WTC11 (cell line): ENCODE results near the gene ATP5MC2. TPM values are rescaled to one million over a fixed set of nuclear protein-coding genes. Genes with fewer than 3 reads are reported as not detected.
A peak's percentile ranks its signal among the peaks of the same experiment; 100 is the strongest.

ENCODE experiments used
- ATAC-seq: fragments of 200-7000 bp; cut with Tn5 transposase; 2 replicates; pipeline ENCODE4 v1.10.0; 2021; ENCODE audit warnings: mild to moderate bottlenecking, moderate library complexity
- CTCF ChIA-PET: fragments of 300-600 bp; sonication (Branson Sonifier 250); formaldehyde crosslinking; loops from one replicate; lab custom pipeline; 2021; ENCODE audit warnings: antibody characterized with exemption; lab: Charles Lee
- POLR2A ChIA-PET: fragments of 350-600 bp; sonication (Branson Sonifier 250); formaldehyde crosslinking; loops from one replicate; lab custom pipeline; 2021; ENCODE audit warnings: antibody characterized with exemption; lab: Charles Lee
- DNase-seq: peaks from one replicate; pipeline ENCODE4 v3.0.0; 2021; ENCODE audit warnings: low spot score
- H3K27ac Mint-ChIP-seq: 2 replicates; pipeline ENCODE4 v1.8.0; 2021; ENCODE audit warnings: mixed read lengths
- H3K27me3 Mint-ChIP-seq: 2 replicates; pipeline ENCODE4 v1.8.0; 2021; ENCODE audit warnings: low read depth, mild to moderate bottlenecking, moderate library complexity, mixed read lengths
- H3K36me3 Mint-ChIP-seq: 2 replicates; pipeline ENCODE4 v1.8.0; 2021; ENCODE audit warnings: mixed read lengths
- H3K4me1 Mint-ChIP-seq: 2 replicates; pipeline ENCODE4 v1.8.0; 2022; ENCODE audit warnings: mixed read lengths
- H3K4me3 Mint-ChIP-seq: 2 replicates; pipeline ENCODE4 v1.8.0; 2021; ENCODE audit warnings: mild to moderate bottlenecking, moderate library complexity, mixed read lengths
- H3K9me3 Mint-ChIP-seq: 2 replicates; pipeline ENCODE4 v1.8.0; 2021; ENCODE audit warnings: mixed read lengths
- AFF4 ChIP-seq: sonication (generic); formaldehyde crosslinking; IDR thresholded peaks from 2 replicates; pipeline ENCODE4 v1.8.1; 2023; ENCODE audit warnings: mild to moderate bottlenecking, missing genetic modification reagents, borderline replicate concordance
- ATF2 ChIP-seq: sonication (generic); formaldehyde crosslinking; IDR thresholded peaks from 2 replicates; pipeline ENCODE4 v1.8.1; 2022; ENCODE audit warnings: low read depth, missing genetic modification reagents, borderline replicate concordance
- CBFB ChIP-seq: sonication (generic); formaldehyde crosslinking; IDR thresholded peaks from 2 replicates; pipeline ENCODE4 v1.8.1; 2022; ENCODE audit warnings: mild to moderate bottlenecking, low read depth, missing genetic modification reagents
- CREB1 ChIP-seq: sonication (generic); formaldehyde crosslinking; IDR thresholded peaks from 2 replicates; pipeline ENCODE4 v1.8.0; 2023; ENCODE audit warnings: mild to moderate bottlenecking, missing genetic modification reagents
- CREM ChIP-seq: sonication (generic); formaldehyde crosslinking; IDR thresholded peaks from 2 replicates; pipeline ENCODE4 v1.8.1; 2022; ENCODE audit warnings: mild to moderate bottlenecking, missing genetic modification reagents, moderate library complexity
- EMX1 ChIP-seq: fragments of 250-450 bp; sonication (Bioruptor Pico); IDR thresholded peaks from 2 replicates; pipeline ENCODE4 v1.8.0; 2021; ENCODE audit warnings: mild to moderate bottlenecking
- GRHL2 ChIP-seq: fragments of 250-450 bp; sonication (Bioruptor Pico); IDR thresholded peaks from 2 replicates; pipeline ENCODE4 v1.8.0; 2022; ENCODE audit warnings: mild to moderate bottlenecking, moderate library complexity; ENCODE audit not compliant: insufficient replicate concordance, severe bottlenecking
- HMGXB4 ChIP-seq: sonication (generic); formaldehyde crosslinking; IDR thresholded peaks from 2 replicates; pipeline ENCODE4 v1.8.1; 2023; ENCODE audit warnings: mild to moderate bottlenecking, moderate library complexity, missing genetic modification reagents
- NFATC4 ChIP-seq: fragments of 250-450 bp; sonication (Bioruptor Pico); IDR thresholded peaks from 2 replicates; pipeline ENCODE4 v1.9.0; 2021; ENCODE audit warnings: mild to moderate bottlenecking
- NR1H2 ChIP-seq: sonication (generic); formaldehyde crosslinking; IDR thresholded peaks from 2 replicates; pipeline ENCODE4 v1.9.0; 2021; ENCODE audit warnings: mild to moderate bottlenecking, moderate library complexity, missing genetic modification reagents
- NR3C1 ChIP-seq: sonication (generic); formaldehyde crosslinking; conservative IDR thresholded peaks from 2 replicates; pipeline ENCODE4 v1.8.1; 2023; ENCODE audit warnings: low read depth, mild to moderate bottlenecking, missing genetic modification reagents
- RORB ChIP-seq: fragments of 250-450 bp; sonication (Bioruptor Pico); IDR thresholded peaks from 2 replicates; pipeline ENCODE4 v1.9.0; 2021; ENCODE audit warnings: mild to moderate bottlenecking
- SP1 ChIP-seq: sonication (generic); formaldehyde crosslinking; conservative IDR thresholded peaks from 2 replicates; pipeline ENCODE4 v1.8.1; 2022; ENCODE audit warnings: missing genetic modification reagents
- TP53 ChIP-seq: sonication (generic); formaldehyde crosslinking; IDR thresholded peaks from 2 replicates; pipeline ENCODE4 v1.8.1; 2023; ENCODE audit warnings: mild to moderate bottlenecking, missing genetic modification reagents
- ZNF263 ChIP-seq: sonication (generic); formaldehyde crosslinking; IDR thresholded peaks from 2 replicates; pipeline ENCODE4 v1.8.1; 2022; ENCODE audit warnings: low read depth, mild to moderate bottlenecking, moderate library complexity, missing genetic modification reagents
- ZNF416 ChIP-seq: fragments of 250-450 bp; sonication (Bioruptor Pico); IDR thresholded peaks from 2 replicates; pipeline ENCODE4 v1.9.0; 2021; ENCODE audit warnings: mild to moderate bottlenecking, inconsistent platforms
- total RNA-seq: library from RNA; stranded (reverse); gene quantifications from 3 replicates; pipeline ENCODE4 v1.2.3, GENCODE V29; 2021
- TF ChIP-seq, protein P1 (sequence below): fragments of 250-450 bp; sonication (Bioruptor Pico); IDR thresholded peaks from 2 replicates; pipeline ENCODE4 v1.9.0; 2021; ENCODE audit warnings: mild to moderate bottlenecking
- TF ChIP-seq, protein P2 (sequence below): sonication (generic); formaldehyde crosslinking; IDR thresholded peaks from 2 replicates; pipeline ENCODE4 v1.8.1; 2023; ENCODE audit warnings: mild to moderate bottlenecking, missing genetic modification reagents, moderate library complexity
- TF ChIP-seq, protein P3 (sequence below): fragments of 250-450 bp; sonication (Bioruptor Pico); IDR thresholded peaks from 2 replicates; pipeline ENCODE4 v2.1.2; 2022; ENCODE audit warnings: mild to moderate bottlenecking, moderate library complexity
- TF ChIP-seq, protein P4 (sequence below): sonication (generic); formaldehyde crosslinking; IDR thresholded peaks from 2 replicates; pipeline ENCODE4 v1.8.0; 2023; ENCODE audit warnings: missing genetic modification reagents, mild to moderate bottlenecking, borderline replicate concordance

The ATP5MC2 gene
- total RNA-seq, 1 experiment from 2014 or later: 411 TPM

DNA sequence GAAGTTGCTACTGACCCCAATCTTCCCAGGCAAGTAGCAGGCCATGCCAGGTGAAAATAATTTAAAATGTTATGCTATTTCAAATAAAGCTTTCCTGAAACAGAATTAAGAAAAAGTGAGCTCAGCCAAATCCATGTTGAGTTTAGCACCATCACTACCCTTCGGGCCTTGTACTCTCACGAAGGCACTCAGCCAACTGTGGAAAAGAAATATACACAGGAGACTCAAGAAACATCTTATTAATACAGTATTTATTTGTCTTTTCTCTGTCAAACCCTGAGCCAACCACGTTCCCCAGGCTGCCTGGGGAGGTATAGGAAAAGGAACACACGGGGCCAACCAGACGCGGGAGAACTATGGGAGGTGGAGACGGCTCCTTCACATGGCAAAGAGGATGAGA is 10.9 kb downstream of the ATP5MC2 start (continued):
- TF ChIP-seq, protein P1, sequence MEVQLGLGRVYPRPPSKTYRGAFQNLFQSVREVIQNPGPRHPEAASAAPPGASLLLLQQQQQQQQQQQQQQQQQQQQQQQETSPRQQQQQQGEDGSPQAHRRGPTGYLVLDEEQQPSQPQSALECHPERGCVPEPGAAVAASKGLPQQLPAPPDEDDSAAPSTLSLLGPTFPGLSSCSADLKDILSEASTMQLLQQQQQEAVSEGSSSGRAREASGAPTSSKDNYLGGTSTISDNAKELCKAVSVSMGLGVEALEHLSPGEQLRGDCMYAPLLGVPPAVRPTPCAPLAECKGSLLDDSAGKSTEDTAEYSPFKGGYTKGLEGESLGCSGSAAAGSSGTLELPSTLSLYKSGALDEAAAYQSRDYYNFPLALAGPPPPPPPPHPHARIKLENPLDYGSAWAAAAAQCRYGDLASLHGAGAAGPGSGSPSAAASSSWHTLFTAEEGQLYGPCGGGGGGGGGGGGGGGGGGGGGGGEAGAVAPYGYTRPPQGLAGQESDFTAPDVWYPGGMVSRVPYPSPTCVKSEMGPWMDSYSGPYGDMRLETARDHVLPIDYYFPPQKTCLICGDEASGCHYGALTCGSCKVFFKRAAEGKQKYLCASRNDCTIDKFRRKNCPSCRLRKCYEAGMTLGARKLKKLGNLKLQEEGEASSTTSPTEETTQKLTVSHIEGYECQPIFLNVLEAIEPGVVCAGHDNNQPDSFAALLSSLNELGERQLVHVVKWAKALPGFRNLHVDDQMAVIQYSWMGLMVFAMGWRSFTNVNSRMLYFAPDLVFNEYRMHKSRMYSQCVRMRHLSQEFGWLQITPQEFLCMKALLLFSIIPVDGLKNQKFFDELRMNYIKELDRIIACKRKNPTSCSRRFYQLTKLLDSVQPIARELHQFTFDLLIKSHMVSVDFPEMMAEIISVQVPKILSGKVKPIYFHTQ (CRISPR knock-in tag): no peak
- TF ChIP-seq CREB1 (CRISPR knock-in tag) (no peak), NR3C1 (CRISPR knock-in tag) (no peak), CREM (CRISPR knock-in tag) (no peak), RORB (CRISPR knock-in tag) (no peak)

DNA sequence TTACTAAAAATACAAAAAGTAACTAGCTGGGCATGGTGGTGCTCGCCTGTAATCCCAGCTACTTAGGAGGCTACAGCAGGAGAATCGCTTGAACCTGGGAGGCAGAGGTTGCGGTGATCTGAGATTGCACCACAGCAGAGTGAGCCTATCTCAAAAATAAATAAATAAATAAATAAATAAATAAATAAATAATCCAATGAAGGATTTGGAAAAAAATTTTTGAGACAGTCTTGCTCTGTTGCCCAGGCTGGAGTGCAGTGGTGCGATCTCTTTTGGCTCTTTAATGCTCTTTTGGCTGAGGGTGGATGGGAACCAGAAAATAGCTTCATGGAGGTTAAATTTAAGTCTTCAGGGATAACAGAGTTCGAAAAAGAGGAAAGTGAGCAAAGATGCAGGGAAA is 11.7 kb downstream of the ATP5MC2 start:
- Mint-ChIP-seq H3K9me3 (no peaks in the 10 kb centered on the region), H3K4me3 (no peak overlapping the region), H3K4me1 (peaks cover 6% of the 10 kb centered on the region), H3K27ac (peak overlapping the region; percentile 42), H3K36me3 (peaks cover 55% of the 10 kb centered on the region), H3K27me3 (no peaks in the 10 kb centered on the region)
- CTCF ChIA-PET: interaction anchor here (1.5 to 1.9 kb wide), 2 partner anchors 11 to 121 kb away, joined by 5 to 6 read pairs; partner anchors contain the start of gene ATP5MC2
- DNase-seq (no peak), ATAC-seq (no peak)
- POLR2A ChIA-PET: no interaction called here
- TF ChIP-seq, protein P2, sequence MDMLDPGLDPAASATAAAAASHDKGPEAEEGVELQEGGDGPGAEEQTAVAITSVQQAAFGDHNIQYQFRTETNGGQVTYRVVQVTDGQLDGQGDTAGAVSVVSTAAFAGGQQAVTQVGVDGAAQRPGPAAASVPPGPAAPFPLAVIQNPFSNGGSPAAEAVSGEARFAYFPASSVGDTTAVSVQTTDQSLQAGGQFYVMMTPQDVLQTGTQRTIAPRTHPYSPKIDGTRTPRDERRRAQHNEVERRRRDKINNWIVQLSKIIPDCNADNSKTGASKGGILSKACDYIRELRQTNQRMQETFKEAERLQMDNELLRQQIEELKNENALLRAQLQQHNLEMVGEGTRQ (CRISPR knock-in tag): no peak
- TF ChIP-seq NFATC4: no peak
- TF ChIP-seq, protein P3, sequence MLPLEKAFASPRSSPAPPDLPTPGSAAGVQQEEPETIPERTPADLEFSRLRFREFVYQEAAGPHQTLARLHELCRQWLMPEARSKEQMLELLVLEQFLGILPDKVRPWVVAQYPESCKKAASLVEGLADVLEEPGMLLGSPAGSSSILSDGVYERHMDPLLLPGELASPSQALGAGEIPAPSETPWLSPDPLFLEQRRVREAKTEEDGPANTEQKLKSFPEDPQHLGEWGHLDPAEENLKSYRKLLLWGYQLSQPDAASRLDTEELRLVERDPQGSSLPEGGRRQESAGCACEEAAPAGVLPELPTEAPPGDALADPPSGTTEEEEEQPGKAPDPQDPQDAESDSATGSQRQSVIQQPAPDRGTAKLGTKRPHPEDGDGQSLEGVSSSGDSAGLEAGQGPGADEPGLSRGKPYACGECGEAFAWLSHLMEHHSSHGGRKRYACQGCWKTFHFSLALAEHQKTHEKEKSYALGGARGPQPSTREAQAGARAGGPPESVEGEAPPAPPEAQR (CRISPR knock-in tag): no peak
- no peak for TF ChIP-seq TP53 (CRISPR knock-in tag)
- no peak for TF ChIP-seq HMGXB4 (CRISPR knock-in tag)
- TF ChIP-seq RORB (CRISPR knock-in tag): no peak
- TF ChIP-seq SP1 (CRISPR knock-in tag): no peak
- no peak for TF ChIP-seq ATF2 (CRISPR knock-in tag)
- TF ChIP-seq EMX1: no peak
- TF ChIP-seq ZNF263: no peak
- no peak for TF ChIP-seq NR1H2
- TF ChIP-seq ZNF416 (CRISPR knock-in tag): no peak
- TF ChIP-seq, protein P4, sequence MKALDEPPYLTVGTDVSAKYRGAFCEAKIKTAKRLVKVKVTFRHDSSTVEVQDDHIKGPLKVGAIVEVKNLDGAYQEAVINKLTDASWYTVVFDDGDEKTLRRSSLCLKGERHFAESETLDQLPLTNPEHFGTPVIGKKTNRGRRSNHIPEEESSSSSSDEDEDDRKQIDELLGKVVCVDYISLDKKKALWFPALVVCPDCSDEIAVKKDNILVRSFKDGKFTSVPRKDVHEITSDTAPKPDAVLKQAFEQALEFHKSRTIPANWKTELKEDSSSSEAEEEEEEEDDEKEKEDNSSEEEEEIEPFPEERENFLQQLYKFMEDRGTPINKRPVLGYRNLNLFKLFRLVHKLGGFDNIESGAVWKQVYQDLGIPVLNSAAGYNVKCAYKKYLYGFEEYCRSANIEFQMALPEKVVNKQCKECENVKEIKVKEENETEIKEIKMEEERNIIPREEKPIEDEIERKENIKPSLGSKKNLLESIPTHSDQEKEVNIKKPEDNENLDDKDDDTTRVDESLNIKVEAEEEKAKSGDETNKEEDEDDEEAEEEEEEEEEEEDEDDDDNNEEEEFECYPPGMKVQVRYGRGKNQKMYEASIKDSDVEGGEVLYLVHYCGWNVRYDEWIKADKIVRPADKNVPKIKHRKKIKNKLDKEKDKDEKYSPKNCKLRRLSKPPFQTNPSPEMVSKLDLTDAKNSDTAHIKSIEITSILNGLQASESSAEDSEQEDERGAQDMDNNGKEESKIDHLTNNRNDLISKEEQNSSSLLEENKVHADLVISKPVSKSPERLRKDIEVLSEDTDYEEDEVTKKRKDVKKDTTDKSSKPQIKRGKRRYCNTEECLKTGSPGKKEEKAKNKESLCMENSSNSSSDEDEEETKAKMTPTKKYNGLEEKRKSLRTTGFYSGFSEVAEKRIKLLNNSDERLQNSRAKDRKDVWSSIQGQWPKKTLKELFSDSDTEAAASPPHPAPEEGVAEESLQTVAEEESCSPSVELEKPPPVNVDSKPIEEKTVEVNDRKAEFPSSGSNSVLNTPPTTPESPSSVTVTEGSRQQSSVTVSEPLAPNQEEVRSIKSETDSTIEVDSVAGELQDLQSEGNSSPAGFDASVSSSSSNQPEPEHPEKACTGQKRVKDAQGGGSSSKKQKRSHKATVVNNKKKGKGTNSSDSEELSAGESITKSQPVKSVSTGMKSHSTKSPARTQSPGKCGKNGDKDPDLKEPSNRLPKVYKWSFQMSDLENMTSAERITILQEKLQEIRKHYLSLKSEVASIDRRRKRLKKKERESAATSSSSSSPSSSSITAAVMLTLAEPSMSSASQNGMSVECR (CRISPR knock-in tag): no peak
- no peak for TF ChIP-seq AFF4 (CRISPR knock-in tag)
- TF ChIP-seq GRHL2 (CRISPR knock-in tag): no peak
- TF ChIP-seq CBFB (CRISPR knock-in tag): no peak
